ENCODE measurements around the gene MED29.
A peak's percentile ranks its signal among the peaks of the same experiment; 100 is the strongest.

MED29 gene

GRCh38 chr19:39352381-39353255 lies 38.6 kb upstream of the MED29 start:
- no peak overlapping the region for H2AFZ ChIP-seq (ENCODE audit: low read depth)
- H3K79me2 ChIP-seq (ENCODE audit: insufficient read depth, low read depth): peaks cover 16% of the 10 kb centered on the region; the same call in 1 of the 2 replicates
- H3K4me3 ChIP-seq (IDR thresholded peaks at IDR 0.05; ENCODE audit: insufficient read depth, low read depth, low read length): no peak overlapping the region
- H3K36me3 ChIP-seq (ENCODE audit: insufficient read depth): no peaks in the 10 kb centered on the region; the same call in 1 of the 2 replicates
- no peaks in the 10 kb centered on the region for H4K20me1 ChIP-seq (ENCODE audit: insufficient read depth)
- peak overlapping the region; percentile 61; the same call in 1 of the 2 replicates for H3K27ac ChIP-seq
- peak overlapping the region; percentile 61 for H3K4me2 ChIP-seq
- peaks cover 33% of the 10 kb centered on the region for H3K4me1 ChIP-seq (ENCODE audit: low read depth, poor library complexity, severe bottlenecking)
- H3K9ac ChIP-seq: no peak overlapping the region
- TF ChIP-seq, protein P1, sequence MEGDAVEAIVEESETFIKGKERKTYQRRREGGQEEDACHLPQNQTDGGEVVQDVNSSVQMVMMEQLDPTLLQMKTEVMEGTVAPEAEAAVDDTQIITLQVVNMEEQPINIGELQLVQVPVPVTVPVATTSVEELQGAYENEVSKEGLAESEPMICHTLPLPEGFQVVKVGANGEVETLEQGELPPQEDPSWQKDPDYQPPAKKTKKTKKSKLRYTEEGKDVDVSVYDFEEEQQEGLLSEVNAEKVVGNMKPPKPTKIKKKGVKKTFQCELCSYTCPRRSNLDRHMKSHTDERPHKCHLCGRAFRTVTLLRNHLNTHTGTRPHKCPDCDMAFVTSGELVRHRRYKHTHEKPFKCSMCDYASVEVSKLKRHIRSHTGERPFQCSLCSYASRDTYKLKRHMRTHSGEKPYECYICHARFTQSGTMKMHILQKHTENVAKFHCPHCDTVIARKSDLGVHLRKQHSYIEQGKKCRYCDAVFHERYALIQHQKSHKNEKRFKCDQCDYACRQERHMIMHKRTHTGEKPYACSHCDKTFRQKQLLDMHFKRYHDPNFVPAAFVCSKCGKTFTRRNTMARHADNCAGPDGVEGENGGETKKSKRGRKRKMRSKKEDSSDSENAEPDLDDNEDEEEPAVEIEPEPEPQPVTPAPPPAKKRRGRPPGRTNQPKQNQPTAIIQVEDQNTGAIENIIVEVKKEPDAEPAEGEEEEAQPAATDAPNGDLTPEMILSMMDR (conservative IDR thresholded peaks at IDR 0.05; ENCODE audit: low read depth, low read length): no peak
- no peaks in the 10 kb centered on the region for H3K27me3 ChIP-seq (ENCODE audit: insufficient read depth, low read depth)

DNA sequence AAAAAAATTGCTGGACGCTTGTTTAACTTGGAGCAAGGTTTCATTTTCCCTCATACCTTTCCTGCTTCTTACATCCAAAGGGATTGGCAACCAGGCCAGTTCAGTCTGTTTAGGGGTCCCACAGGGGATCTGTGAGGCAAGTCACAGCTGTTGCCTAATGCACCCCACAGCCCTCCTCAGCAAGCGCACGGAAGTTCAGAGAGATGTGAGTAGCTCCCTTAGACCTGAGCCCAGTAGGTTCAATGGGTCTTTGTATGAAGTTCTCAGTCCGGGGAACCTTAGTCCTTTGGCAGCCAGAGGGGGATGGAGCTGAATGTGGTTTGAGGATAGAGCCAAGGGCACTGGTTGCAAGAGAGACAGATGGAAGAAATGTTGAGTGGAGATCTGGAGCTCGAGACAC lies 35.9 kb upstream of the MED29 start:
- Histone ChIP-seq H2AFZ (ENCODE audit: low read depth) (no peak overlapping the region), H3K4me2 (no peak overlapping the region), H3K4me1 (ENCODE audit: low read depth, poor library complexity, severe bottlenecking) (peaks cover 26% of the 10 kb centered on the region), H3K27ac (no peak overlapping the region), H3K9ac (no peak overlapping the region), H3K27me3 (ENCODE audit: insufficient read depth, low read depth) (no peaks in the 10 kb centered on the region), H3K36me3 (ENCODE audit: insufficient read depth) (peaks cover 6% of the 10 kb centered on the region; the same call in 1 of the 2 replicates), H3K79me2 (ENCODE audit: insufficient read depth, low read depth) (peaks cover 14% of the 10 kb centered on the region; the same call in 1 of the 2 replicates), H3K4me3 (IDR thresholded peaks at IDR 0.05; ENCODE audit: insufficient read depth, low read depth, low read length) (no peak overlapping the region), H4K20me1 (ENCODE audit: insufficient read depth) (no peaks in the 10 kb centered on the region)
- TF ChIP-seq, protein P1 (conservative IDR thresholded peaks at IDR 0.05; ENCODE audit: low read depth, low read length): no peak

GRCh38 chr19:39356073-39356472 lies 35.1 kb upstream of the MED29 start:
- H3K36me3 ChIP-seq (ENCODE audit: insufficient read depth): peaks cover 6% of the 10 kb centered on the region; the same call in 1 of the 2 replicates
- no peak overlapping the region for H3K4me2 ChIP-seq
- TF ChIP-seq, protein P1 (conservative IDR thresholded peaks at IDR 0.05; ENCODE audit: low read depth, low read length): no peak
- peaks cover 19% of the 10 kb centered on the region for H3K4me1 ChIP-seq (ENCODE audit: low read depth, poor library complexity, severe bottlenecking)
- H3K79me2 ChIP-seq (ENCODE audit: insufficient read depth, low read depth): peaks cover 6% of the 10 kb centered on the region; the same call in 1 of the 2 replicates
- no peak overlapping the region for H3K9ac ChIP-seq
- no peaks in the 10 kb centered on the region for H3K27me3 ChIP-seq (ENCODE audit: insufficient read depth, low read depth)
- no peak overlapping the region for H2AFZ ChIP-seq (ENCODE audit: low read depth)
- H3K27ac ChIP-seq: no peak overlapping the region
- H4K20me1 ChIP-seq (ENCODE audit: insufficient read depth): no peaks in the 10 kb centered on the region
- H3K4me3 ChIP-seq (IDR thresholded peaks at IDR 0.05; ENCODE audit: insufficient read depth, low read depth, low read length): no peak overlapping the region

GRCh38 chr19:39356647-39357046 lies 34.5 kb upstream of the MED29 start:
- H3K27ac ChIP-seq: no peak overlapping the region
- H3K9ac ChIP-seq: no peak overlapping the region
- TF ChIP-seq, protein P1 (conservative IDR thresholded peaks at IDR 0.05; ENCODE audit: low read depth, low read length): no peak
- no peak overlapping the region for H3K4me3 ChIP-seq (IDR thresholded peaks at IDR 0.05; ENCODE audit: insufficient read depth, low read depth, low read length)
- H4K20me1 ChIP-seq (ENCODE audit: insufficient read depth): no peaks in the 10 kb centered on the region
- H3K36me3 ChIP-seq (ENCODE audit: insufficient read depth): peaks cover 6% of the 10 kb centered on the region; the same call in 1 of the 2 replicates
- peaks cover 6% of the 10 kb centered on the region; the same call in 1 of the 2 replicates for H3K79me2 ChIP-seq (ENCODE audit: insufficient read depth, low read depth)
- H3K4me1 ChIP-seq (ENCODE audit: low read depth, poor library complexity, severe bottlenecking): peaks cover 13% of the 10 kb centered on the region
- no peaks in the 10 kb centered on the region for H3K27me3 ChIP-seq (ENCODE audit: insufficient read depth, low read depth)
- H3K4me2 ChIP-seq: no peak overlapping the region
- no peak overlapping the region for H2AFZ ChIP-seq (ENCODE audit: low read depth)
